Effector memory CD8-positive, alpha-beta T cell (primary cell): ENCODE results near the gene LIMCH1.

Experiments used
- ATAC-seq: fragments of 150-1000 bp; cut with Tn5 transposase; replicated peaks from 2 replicates; pipeline ENCODE4 v1.10.0; 2021; ENCODE audit warnings: mild to moderate bottlenecking, moderate library complexity
- DNase-seq, 3 experiments: peaks; one replicate each; pipeline ENCODE4 v3.0.0; 2021
- H3K27ac Mint-ChIP-seq, 2 donors: one replicate each; pipeline ENCODE4 v1.8.0; 2022; ENCODE audit warnings: mild to moderate bottlenecking in 2 of 2, mixed read lengths in 2 of 2, moderate library complexity in 2 of 2
- H3K27me3 Mint-ChIP-seq, 2 donors: one replicate each; pipeline ENCODE4 v1.8.0; 2022; ENCODE audit warnings: mixed read lengths in 2 of 2
- H3K36me3 Mint-ChIP-seq: one replicate; pipeline ENCODE4 v1.8.0; 2022; ENCODE audit warnings: mild to moderate bottlenecking, moderate library complexity, mixed read lengths; ENCODE audit not compliant: insufficient read depth
- H3K4me1 Mint-ChIP-seq, 2 donors: one replicate each; pipeline ENCODE4 v1.8.0; 2022; ENCODE audit warnings: low read depth in 2 of 2, mixed read lengths in 2 of 2
- H3K4me3 Mint-ChIP-seq, 2 donors: one replicate each; pipeline ENCODE4 v1.8.0; 2022; ENCODE audit warnings: mild to moderate bottlenecking in 2 of 2, mixed read lengths in 2 of 2, moderate library complexity in 2 of 2
- H3K9me3 Mint-ChIP-seq, 2 donors: one replicate each; pipeline ENCODE4 v1.8.0; 2022; ENCODE audit warnings: mixed read lengths in 2 of 2

The LIMCH1 gene

GRCh38 chr4:41561244-41561643 is 23.3 kb downstream of the LIMCH1 start:
- no peak overlapping the region for H3K27ac Mint-ChIP-seq
- H3K9me3 Mint-ChIP-seq, result peaks cover 0 to 1% of the 10 kb centered on the region in 2 donors

DNA sequence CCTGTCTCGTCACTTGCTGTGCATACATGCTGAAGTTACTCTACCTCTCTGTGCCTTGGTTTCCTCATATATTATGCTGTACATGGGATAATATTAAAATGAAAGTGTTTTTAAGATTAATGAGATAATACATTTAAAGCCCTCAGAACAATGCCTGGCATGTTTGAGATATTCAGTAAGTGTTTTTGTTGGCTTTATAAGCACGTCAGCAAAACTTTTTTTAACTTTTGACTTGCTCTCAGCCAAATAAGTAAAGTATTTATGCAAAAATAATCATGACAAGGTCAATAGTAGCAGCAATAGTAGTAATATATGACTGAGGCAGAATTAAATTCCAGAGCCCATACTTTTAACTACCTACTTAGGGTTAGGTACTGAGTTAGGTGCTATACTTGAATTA is 29.2 kb downstream of the LIMCH1 start:
- no peak for DNase-seq
- Mint-ChIP-seq H3K36me3 (no peaks in the 10 kb centered on the region), H3K27me3 (no peaks in the 10 kb centered on the region), H3K4me1 (no peaks in the 10 kb centered on the region), H3K9me3 (no peaks in the 10 kb centered on the region), H3K4me3 (no peak overlapping the region), H3K27ac (no peak overlapping the region)
- no peak for ATAC-seq

More at GRCh38 chr4:41561244-41561643, 23.3 kb downstream of the LIMCH1 start:
- Mint-ChIP-seq H3K4me1 (no peaks in the 10 kb centered on the region), H3K36me3 (no peaks in the 10 kb centered on the region), H3K27me3 (no peaks in the 10 kb centered on the region), H3K4me3 (no peak overlapping the region)
- ATAC-seq, result no peak
- DNase-seq, result no peak

DNA sequence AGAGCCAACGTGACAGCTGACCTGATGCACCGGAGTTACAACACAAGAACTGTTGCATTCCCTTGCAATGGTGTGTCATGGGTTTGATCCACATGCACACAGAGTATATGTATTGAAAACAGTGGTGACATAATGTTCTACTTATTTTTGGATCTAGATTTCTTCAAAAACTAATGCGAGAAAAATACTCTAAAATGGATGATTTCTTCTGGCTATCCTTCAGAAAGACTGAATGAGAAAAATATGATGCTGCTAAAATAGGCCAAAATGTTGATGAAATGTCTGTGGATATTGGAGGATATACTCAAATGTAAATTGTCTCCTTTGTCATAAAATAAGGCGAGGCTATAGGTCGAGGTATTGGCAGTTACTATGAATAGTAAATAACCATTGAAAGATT is 30.4 kb downstream of the LIMCH1 start:
- Mint-ChIP-seq H3K27me3 (no peaks in the 10 kb centered on the region), H3K9me3 (no peaks in the 10 kb centered on the region), H3K36me3 (no peaks in the 10 kb centered on the region), H3K27ac (no peak overlapping the region), H3K4me3 (no peak overlapping the region), H3K4me1 (no peaks in the 10 kb centered on the region)
- ATAC-seq, result no peak
- no peak for DNase-seq

GRCh38 chr4:41569961-41570360 is 32.0 kb downstream of the LIMCH1 start:
- H3K4me3 Mint-ChIP-seq, result no peak overlapping the region
- peaks cover 0 to 2% of the 10 kb centered on the region in 2 donors for H3K9me3 Mint-ChIP-seq
- no peaks in the 10 kb centered on the region for H3K4me1 Mint-ChIP-seq
- no peaks in the 10 kb centered on the region for H3K27me3 Mint-ChIP-seq
- no peak for DNase-seq
- no peaks in the 10 kb centered on the region for H3K36me3 Mint-ChIP-seq
- no peak overlapping the region for H3K27ac Mint-ChIP-seq
- no peak for ATAC-seq

- H3K9me3 Mint-ChIP-seq, result peaks cover 0 to 2% of the 10 kb centered on the region in 2 donors
These were observed 33.5 kb downstream of the LIMCH1 start for GRCh38 chr4:41571422-41571821.

DNA sequence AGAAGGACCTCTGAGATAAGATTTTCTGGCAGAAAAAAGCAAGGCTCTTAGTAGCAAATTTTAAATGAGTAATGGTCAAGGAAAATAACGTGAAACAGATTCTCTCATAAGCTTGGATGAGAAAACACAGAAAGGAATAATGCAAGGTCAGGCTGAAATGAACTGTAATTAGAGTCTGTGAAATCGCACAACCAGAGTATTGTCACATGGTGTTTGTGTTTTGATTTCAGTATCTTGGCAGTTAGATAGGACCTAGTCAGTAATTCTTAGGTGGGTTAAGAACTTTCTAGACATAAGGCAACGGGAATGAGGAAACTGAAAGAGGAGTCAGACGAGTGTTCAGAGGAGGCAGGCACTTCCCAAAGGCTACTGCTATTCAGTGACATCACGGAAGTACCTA is 34.6 kb downstream of the LIMCH1 start:
- no peak for ATAC-seq
- H3K4me3 Mint-ChIP-seq, result no peak overlapping the region
- H3K9me3 Mint-ChIP-seq, result peaks cover 0 to 2% of the 10 kb centered on the region in 2 donors

More at GRCh38 chr4:41571422-41571821, 33.5 kb downstream of the LIMCH1 start:
- Mint-ChIP-seq H3K4me1 (no peaks in the 10 kb centered on the region), H3K36me3 (no peaks in the 10 kb centered on the region), H3K4me3 (no peak overlapping the region), H3K27me3 (no peaks in the 10 kb centered on the region), H3K27ac (no peak overlapping the region)
- no peak for DNase-seq
- no peak for ATAC-seq

DNA sequence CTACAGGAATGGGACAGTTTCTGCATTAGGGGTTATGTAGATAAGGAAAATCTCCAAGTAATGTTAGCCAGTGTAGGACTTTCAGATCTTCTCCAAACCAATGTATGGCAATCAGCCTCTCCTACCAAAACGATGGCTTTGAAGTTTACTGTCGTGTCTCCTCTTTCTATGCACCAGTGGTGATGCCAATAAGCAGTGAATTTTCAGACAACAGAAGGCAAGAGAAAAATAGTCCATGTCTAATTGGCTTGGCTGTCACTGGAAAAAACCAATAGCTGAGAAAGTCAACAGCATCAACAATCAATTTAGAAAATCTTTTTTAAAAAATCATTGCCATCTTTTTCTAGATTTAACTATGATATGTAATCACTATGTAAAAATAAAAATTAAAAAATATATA is 35.0 kb downstream of the LIMCH1 start:
- H3K36me3 Mint-ChIP-seq, result no peaks in the 10 kb centered on the region
- no peak overlapping the region for H3K4me3 Mint-ChIP-seq
- no peak for ATAC-seq

More for the DNA sequence above, 34.6 kb downstream of the LIMCH1 start:
- DNase-seq, result no peak
- Mint-ChIP-seq H3K27ac (no peak overlapping the region), H3K36me3 (no peaks in the 10 kb centered on the region), H3K4me1 (no peaks in the 10 kb centered on the region), H3K27me3 (no peaks in the 10 kb centered on the region)

GRCh38 chr4:41573502-41574001 is 35.6 kb downstream of the LIMCH1 start:
- Mint-ChIP-seq H3K27me3 (no peaks in the 10 kb centered on the region), H3K36me3 (no peaks in the 10 kb centered on the region), H3K27ac (no peak overlapping the region), H3K4me1 (no peaks in the 10 kb centered on the region), H3K4me3 (no peak overlapping the region), H3K9me3 (peaks cover 0 to 5% of the 10 kb centered on the region in 2 donors)
- no peak for ATAC-seq
- no peak for DNase-seq

More for the DNA sequence above, 35.0 kb downstream of the LIMCH1 start:
- Mint-ChIP-seq H3K27me3 (no peaks in the 10 kb centered on the region), H3K4me1 (no peaks in the 10 kb centered on the region), H3K9me3 (peaks cover 0 to 4% of the 10 kb centered on the region in 2 donors), H3K27ac (no peak overlapping the region)
- DNase-seq, result no peak

DNA sequence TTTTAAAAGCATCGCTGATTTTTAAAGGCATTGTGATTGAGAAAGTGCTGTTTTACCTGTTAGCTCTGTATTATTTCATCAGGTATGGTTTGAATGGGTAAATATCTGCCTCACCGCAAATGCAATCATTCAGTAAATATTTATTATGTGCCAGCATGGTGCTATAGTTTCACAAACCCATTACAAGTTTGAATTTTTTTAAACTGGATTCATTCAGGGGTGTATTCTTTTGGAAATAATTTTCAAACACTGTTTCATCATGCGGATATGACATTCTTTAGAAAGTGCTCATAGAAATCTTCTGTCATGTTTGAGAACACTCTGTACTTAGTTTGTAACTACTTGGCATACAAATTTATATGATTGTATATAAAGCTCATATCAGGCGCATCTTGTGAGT is 37.2 kb downstream of the LIMCH1 start:
- Mint-ChIP-seq H3K4me1 (no peaks in the 10 kb centered on the region), H3K4me3 (no peak overlapping the region), H3K27me3 (no peaks in the 10 kb centered on the region), H3K9me3 (peaks cover 0 to 5% of the 10 kb centered on the region in 2 donors), H3K36me3 (no peaks in the 10 kb centered on the region), H3K27ac (no peak overlapping the region)
- no peak for ATAC-seq
- DNase-seq, result no peak

DNA sequence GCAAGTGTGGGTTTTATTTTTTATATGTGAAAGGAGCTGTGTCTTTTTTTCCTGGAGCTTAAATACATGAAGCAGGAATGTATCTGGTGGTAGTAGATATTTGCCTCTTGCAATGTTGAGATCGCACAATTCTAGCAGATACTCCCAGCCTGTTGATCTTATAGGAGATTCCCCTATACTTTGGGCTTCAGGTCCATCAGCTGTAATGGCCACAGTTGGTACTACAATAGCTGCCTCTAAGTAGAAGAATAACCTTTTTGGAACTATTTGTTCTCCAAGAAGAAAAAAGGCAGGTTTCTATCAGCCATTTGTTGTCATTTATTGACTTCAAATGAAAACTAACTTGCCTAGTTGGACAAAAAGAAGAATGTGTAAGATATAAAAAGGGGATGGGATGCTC is 37.7 kb downstream of the LIMCH1 start:
- Mint-ChIP-seq H3K4me3 (no peak overlapping the region), H3K27me3 (no peaks in the 10 kb centered on the region), H3K36me3 (no peaks in the 10 kb centered on the region), H3K27ac (no peak overlapping the region), H3K9me3 (peaks cover 0 to 5% of the 10 kb centered on the region in 2 donors), H3K4me1 (no peaks in the 10 kb centered on the region)
- ATAC-seq (no peak), DNase-seq (no peak)

- no peak for DNase-seq
- Mint-ChIP-seq H3K27me3 (no peaks in the 10 kb centered on the region), H3K27ac (no peak overlapping the region), H3K4me1 (no peaks in the 10 kb centered on the region), H3K9me3 (peaks cover 0 to 5% of the 10 kb centered on the region in 2 donors), H3K36me3 (no peaks in the 10 kb centered on the region), H3K4me3 (no peak overlapping the region)
- no peak for ATAC-seq
These were observed 41.1 kb downstream of the LIMCH1 start for GRCh38 chr4:41579043-41579442.

DNA sequence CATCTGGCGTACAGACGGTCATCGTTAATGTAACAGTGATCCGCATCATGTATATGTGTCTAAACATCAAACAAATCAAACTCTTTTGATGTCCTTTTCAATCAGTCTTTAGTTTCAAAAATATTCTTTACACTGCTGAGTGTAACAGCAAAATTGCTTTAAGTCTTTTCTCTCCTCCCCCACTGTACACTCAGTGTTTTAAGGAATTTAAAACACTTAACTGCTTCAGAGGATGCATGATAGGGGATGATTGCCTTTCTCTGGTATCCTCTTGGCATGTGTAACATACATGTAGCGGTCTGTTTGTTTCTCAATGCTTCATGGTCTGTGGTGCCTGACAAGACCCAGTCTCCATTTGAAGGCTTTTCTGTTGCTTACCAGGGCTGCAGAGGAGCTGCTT is 41.6 kb downstream of the LIMCH1 start:
- no peak overlapping the region for H3K4me3 Mint-ChIP-seq

GRCh38 chr4:41580007-41580406 is 42.0 kb downstream of the LIMCH1 start:
- Mint-ChIP-seq H3K4me1 (no peaks in the 10 kb centered on the region), H3K36me3 (no peaks in the 10 kb centered on the region), H3K27me3 (no peaks in the 10 kb centered on the region), H3K4me3 (no peak overlapping the region), H3K27ac (no peak overlapping the region), H3K9me3 (peaks cover 4 to 10% of the 10 kb centered on the region in 2 donors)
- ATAC-seq, result no peak
- no peak for DNase-seq

More for the DNA sequence above, 41.6 kb downstream of the LIMCH1 start:
- no peak for DNase-seq
- Mint-ChIP-seq H3K9me3 (peaks cover 0 to 8% of the 10 kb centered on the region in 2 donors), H3K27ac (no peak overlapping the region), H3K36me3 (no peaks in the 10 kb centered on the region), H3K4me1 (no peaks in the 10 kb centered on the region), H3K27me3 (no peaks in the 10 kb centered on the region)
- no peak for ATAC-seq

- H3K9me3 Mint-ChIP-seq, result peaks cover 8 to 13% of the 10 kb centered on the region in 2 donors
- H3K36me3 Mint-ChIP-seq, result peaks cover 3% of the 10 kb centered on the region
- H3K4me1 Mint-ChIP-seq, result no peaks in the 10 kb centered on the region
- H3K27me3 Mint-ChIP-seq, result no peaks in the 10 kb centered on the region
- DNase-seq (no peak), ATAC-seq (no peak)
- H3K27ac Mint-ChIP-seq, result no peak overlapping the region
- no peak overlapping the region for H3K4me3 Mint-ChIP-seq
These were observed 48.8 kb downstream of the LIMCH1 start for GRCh38 chr4:41586675-41587225.
